HepG2 (cell line): ENCODE results near the gene SLC29A2. TPM values are rescaled to one million over a fixed set of nuclear protein-coding genes. Genes with fewer than 3 reads are reported as not detected.
A peak's percentile ranks its signal among the peaks of the same experiment; 100 is the strongest.

ENCODE experiments used
- FOXM1 ChIP-seq: sonication (generic); formaldehyde crosslinking; IDR thresholded peaks from 2 replicates; pipeline ENCODE4 v1.5.0; 2020; ENCODE audit warnings: missing genetic modification reagents
- FOXP1 ChIP-seq, 2 experiments: fragments of 450-650 bp in 1 of 2; IDR thresholded peaks; 2 replicates each; pipeline ENCODE4 v1.6.1; 2017 to 2018; ENCODE audit warnings: antibody characterized with exemption in 1 of 2
- HDAC1 ChIP-seq: sonication (generic); formaldehyde crosslinking; IDR thresholded peaks from 2 replicates; pipeline ENCODE4 v1.5.1; 2020; ENCODE audit warnings: mild to moderate bottlenecking, missing genetic modification reagents
- MEF2D ChIP-seq: sonication (generic); formaldehyde crosslinking; IDR thresholded peaks from 2 replicates; pipeline ENCODE4 v1.5.1; 2020; ENCODE audit warnings: mild to moderate bottlenecking, missing genetic modification reagents
- MTF2 ChIP-seq: sonication (generic); formaldehyde crosslinking; IDR thresholded peaks from 2 replicates; pipeline ENCODE4 v1.5.0; 2020; ENCODE audit warnings: missing genetic modification reagents, borderline replicate concordance
- NFE2L1 ChIP-seq: sonication (generic); formaldehyde crosslinking; IDR thresholded peaks from 2 replicates; pipeline ENCODE4 v1.4.0; 2020; ENCODE audit warnings: missing genetic modification reagents, mild to moderate bottlenecking, borderline replicate concordance
- RXRB ChIP-seq: IDR thresholded peaks from 2 replicates; pipeline ENCODE4 v1.6.1; 2016; ENCODE audit warnings: borderline replicate concordance, missing genetic modification reagents, missing compliant biosample characterization
- SETDB1 ChIP-seq: sonication (generic); formaldehyde crosslinking; IDR thresholded peaks from 2 replicates; pipeline ENCODE4 v1.5.1; 2020; ENCODE audit warnings: missing genetic modification reagents, mild to moderate bottlenecking, borderline replicate concordance
- SMAD1 ChIP-seq: sonication (generic); formaldehyde crosslinking; IDR thresholded peaks from 2 replicates; pipeline ENCODE4 v1.4.0; 2020; ENCODE audit warnings: missing genetic modification reagents, low read depth, mild to moderate bottlenecking, borderline replicate concordance
- SSRP1 ChIP-seq: IDR thresholded peaks from 2 replicates; pipeline ENCODE4 v1.6.1; 2016; ENCODE audit warnings: control low read depth
- ZNF101 ChIP-seq: sonication (generic); formaldehyde crosslinking; IDR thresholded peaks from 2 replicates; pipeline ENCODE4 v1.4.0; 2020; ENCODE audit warnings: mild to moderate bottlenecking, low read depth, missing genetic modification reagents, borderline replicate concordance
- ZNF570 ChIP-seq: sonication (generic); formaldehyde crosslinking; IDR thresholded peaks from 2 replicates; pipeline ENCODE4 v1.4.0; 2020; ENCODE audit warnings: mild to moderate bottlenecking, missing genetic modification reagents, borderline replicate concordance
- polyA plus RNA-seq, 8 experiments: library from polyadenylated mRNA; depleted of rRNA in 3 of 8; stranded (reverse) in 7 of 8; unstranded in 1 of 8; fragments of >200 nt; fragmentation: Illumina TruSeq in 4 of 8; extraction: Trizol in 4 of 8; gene quantifications; 2 replicates each; pipeline versions ENCODE4 v1.2.1 to v1.2.3, GENCODE V29; 2011 to 2016; ENCODE audit warnings: low read depth in 4 of 8, missing spikeins in 1 of 8, mixed read lengths in 1 of 8; ENCODE audit not compliant: insufficient read depth in 1 of 8
- total RNA-seq, 5 experiments: library from RNA; depleted of rRNA; stranded (reverse); fragments of >200 nt; fragmentation: Illumina TruSeq; extraction: Trizol; gene quantifications; 2 replicates each; pipeline ENCODE4 v1.2.3, GENCODE V29; 2016; ENCODE audit warnings: low read depth in 1 of 5
- TF ChIP-seq, protein P1 (sequence below): sonication (generic); formaldehyde crosslinking; conservative IDR thresholded peaks from 2 replicates; pipeline ENCODE4 v1.8.0; 2022; ENCODE audit warnings: low read depth, missing genetic modification reagents
- TF ChIP-seq, protein P2 (sequence below): sonication (generic); formaldehyde crosslinking; IDR thresholded peaks from 2 replicates; pipeline ENCODE4 v1.5.1; 2020; ENCODE audit warnings: mild to moderate bottlenecking, missing genetic modification reagents
- TF ChIP-seq, protein P3 (sequence below): sonication (generic); formaldehyde crosslinking; IDR thresholded peaks from 2 replicates; pipeline ENCODE4 v1.4.0; 2020; ENCODE audit warnings: missing genetic modification reagents
- TF ChIP-seq, protein P4 (sequence below): sonication (generic); formaldehyde crosslinking; IDR thresholded peaks from 2 replicates; pipeline ENCODE4 v1.4.0; 2020; ENCODE audit warnings: missing genetic modification reagents, mild to moderate bottlenecking, borderline replicate concordance

The SLC29A2 gene
- total and polyA plus RNA-seq, 2 of the 13 experiments (the other 11 are each of a cell fraction or from before 2014, with no cell fraction given) = 0.63 to 0.66 TPM

DNA sequence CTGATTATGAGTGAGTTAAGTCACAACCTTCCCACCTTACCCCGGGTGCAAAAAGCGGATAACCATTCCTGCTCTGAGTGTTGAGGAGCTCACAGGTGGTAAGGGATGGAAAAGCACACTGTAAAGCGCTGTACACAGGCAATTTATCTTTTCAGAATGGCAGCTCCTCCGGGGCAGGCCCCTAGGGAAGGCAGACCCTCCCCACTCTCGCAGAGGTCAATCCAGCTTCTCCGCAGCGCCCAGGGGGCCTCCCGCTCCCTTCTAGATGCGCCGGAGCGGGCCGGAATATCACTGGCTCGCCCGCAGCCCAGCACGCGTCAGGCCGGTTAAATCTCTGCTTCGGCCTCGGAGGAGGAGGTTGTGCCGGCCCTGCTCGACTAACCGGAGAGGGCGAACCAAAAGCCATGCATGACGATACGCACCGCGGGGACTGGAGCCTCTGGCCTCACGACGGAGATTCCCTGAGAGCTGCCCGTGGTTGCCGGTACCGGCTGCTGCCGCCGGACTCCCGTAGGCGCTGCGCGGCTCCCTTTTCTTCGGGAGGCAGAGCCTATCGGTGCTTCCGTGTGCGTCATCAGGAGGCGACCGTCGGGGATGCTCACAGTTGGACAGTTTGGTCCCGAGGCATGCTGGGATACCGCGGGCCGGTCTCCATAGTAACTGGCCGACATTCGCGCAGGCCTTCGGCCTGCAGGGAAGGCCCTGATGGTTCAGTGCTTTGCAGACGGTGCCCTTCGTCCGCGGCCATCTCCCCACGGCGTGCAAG, 26.8 kb downstream of the SLC29A2 start, which contains the start of gene BRMS1 (continued):
- TF ChIP-seq NFE2L1 (no peak), ZNF101 (CRISPR knock-in tag) (no peak; the same call in 1 of the 2 replicates), MEF2D (CRISPR knock-in tag) (peak; percentile 64; the same call in 1 of the 2 replicates), ZNF570 (CRISPR knock-in tag) (no peak), FOXM1 (CRISPR knock-in tag) (no peak), SETDB1 (no peak), RXRB (CRISPR knock-in tag) (no peak), HDAC1 (CRISPR knock-in tag) (peak; percentile 99), FOXP1 (IDR thresholded peaks at IDR 0.05) (no peak), FOXP1 (CRISPR knock-in tag; IDR thresholded peaks at IDR 0.05) (no peak), MTF2 (CRISPR knock-in tag) (no peak), SMAD1 (CRISPR knock-in tag) (peak; percentile 87; the same call in 1 of the 2 replicates), SSRP1 (CRISPR knock-in tag) (no peak)
- TF ChIP-seq, protein P1, sequence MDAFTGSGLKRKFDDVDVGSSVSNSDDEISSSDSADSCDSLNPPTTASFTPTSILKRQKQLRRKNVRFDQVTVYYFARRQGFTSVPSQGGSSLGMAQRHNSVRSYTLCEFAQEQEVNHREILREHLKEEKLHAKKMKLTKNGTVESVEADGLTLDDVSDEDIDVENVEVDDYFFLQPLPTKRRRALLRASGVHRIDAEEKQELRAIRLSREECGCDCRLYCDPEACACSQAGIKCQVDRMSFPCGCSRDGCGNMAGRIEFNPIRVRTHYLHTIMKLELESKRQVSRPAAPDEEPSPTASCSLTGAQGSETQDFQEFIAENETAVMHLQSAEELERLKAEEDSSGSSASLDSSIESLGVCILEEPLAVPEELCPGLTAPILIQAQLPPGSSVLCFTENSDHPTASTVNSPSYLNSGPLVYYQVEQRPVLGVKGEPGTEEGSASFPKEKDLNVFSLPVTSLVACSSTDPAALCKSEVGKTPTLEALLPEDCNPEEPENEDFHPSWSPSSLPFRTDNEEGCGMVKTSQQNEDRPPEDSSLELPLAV = no peak
- TF ChIP-seq, protein P2, sequence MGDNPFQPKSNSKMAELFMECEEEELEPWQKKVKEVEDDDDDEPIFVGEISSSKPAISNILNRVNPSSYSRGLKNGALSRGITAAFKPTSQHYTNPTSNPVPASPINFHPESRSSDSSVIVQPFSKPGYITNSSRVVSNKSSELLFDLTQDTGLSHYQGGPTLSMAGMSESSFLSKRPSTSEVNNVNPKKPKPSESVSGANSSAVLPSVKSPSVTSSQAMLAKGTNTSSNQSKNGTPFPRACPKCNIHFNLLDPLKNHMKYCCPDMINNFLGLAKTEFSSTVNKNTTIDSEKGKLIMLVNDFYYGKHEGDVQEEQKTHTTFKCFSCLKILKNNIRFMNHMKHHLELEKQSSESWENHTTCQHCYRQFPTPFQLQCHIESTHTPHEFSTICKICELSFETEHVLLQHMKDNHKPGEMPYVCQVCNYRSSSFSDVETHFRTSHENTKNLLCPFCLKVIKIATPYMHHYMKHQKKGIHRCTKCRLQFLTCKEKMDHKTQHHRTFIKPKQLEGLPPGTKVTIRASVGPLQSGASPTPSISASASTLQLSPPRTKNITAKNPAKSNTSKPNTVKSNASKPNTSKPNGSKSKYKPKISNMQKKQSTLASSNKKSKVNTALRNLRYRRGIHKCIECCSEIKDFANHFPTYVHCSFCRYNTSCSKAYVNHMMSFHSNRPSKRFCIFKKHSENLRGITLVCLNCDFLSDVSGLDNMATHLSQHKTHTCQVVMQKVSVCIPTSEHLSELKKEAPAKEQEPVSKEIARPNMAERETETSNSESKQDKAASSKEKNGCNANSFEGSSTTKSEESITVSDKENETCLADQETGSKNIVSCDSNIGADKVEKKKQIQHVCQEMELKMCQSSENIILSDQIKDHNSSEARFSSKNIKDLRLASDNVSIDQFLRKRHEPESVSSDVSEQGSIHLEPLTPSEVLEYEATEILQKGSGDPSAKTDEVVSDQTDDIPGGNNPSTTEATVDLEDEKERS (CRISPR knock-in tag) = no peak
- TF ChIP-seq, protein P3, sequence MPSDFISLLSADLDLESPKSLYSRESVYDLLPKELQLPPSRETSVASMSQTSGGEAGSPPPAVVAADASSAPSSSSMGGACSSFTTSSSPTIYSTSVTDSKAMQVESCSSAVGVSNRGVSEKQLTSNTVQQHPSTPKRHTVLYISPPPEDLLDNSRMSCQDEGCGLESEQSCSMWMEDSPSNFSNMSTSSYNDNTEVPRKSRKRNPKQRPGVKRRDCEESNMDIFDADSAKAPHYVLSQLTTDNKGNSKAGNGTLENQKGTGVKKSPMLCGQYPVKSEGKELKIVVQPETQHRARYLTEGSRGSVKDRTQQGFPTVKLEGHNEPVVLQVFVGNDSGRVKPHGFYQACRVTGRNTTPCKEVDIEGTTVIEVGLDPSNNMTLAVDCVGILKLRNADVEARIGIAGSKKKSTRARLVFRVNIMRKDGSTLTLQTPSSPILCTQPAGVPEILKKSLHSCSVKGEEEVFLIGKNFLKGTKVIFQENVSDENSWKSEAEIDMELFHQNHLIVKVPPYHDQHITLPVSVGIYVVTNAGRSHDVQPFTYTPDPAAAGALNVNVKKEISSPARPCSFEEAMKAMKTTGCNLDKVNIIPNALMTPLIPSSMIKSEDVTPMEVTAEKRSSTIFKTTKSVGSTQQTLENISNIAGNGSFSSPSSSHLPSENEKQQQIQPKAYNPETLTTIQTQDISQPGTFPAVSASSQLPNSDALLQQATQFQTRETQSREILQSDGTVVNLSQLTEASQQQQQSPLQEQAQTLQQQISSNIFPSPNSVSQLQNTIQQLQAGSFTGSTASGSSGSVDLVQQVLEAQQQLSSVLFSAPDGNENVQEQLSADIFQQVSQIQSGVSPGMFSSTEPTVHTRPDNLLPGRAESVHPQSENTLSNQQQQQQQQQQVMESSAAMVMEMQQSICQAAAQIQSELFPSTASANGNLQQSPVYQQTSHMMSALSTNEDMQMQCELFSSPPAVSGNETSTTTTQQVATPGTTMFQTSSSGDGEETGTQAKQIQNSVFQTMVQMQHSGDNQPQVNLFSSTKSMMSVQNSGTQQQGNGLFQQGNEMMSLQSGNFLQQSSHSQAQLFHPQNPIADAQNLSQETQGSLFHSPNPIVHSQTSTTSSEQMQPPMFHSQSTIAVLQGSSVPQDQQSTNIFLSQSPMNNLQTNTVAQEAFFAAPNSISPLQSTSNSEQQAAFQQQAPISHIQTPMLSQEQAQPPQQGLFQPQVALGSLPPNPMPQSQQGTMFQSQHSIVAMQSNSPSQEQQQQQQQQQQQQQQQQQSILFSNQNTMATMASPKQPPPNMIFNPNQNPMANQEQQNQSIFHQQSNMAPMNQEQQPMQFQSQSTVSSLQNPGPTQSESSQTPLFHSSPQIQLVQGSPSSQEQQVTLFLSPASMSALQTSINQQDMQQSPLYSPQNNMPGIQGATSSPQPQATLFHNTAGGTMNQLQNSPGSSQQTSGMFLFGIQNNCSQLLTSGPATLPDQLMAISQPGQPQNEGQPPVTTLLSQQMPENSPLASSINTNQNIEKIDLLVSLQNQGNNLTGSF (CRISPR knock-in tag) = no peak
- TF ChIP-seq, protein P4, sequence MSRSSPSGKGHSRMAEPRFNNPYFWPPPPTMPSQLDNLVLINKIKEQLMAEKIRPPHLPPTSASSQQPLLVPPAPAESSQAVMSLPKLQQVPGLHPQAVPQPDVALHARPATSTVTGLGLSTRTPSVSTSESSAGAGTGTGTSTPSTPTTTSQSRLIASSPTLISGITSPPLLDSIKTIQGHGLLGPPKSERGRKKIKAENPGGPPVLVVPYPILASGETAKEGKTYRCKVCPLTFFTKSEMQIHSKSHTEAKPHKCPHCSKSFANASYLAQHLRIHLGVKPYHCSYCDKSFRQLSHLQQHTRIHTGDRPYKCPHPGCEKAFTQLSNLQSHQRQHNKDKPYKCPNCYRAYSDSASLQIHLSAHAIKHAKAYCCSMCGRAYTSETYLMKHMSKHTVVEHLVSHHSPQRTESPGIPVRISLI (CRISPR knock-in tag) = peak; percentile 25; the same call in 1 of the 2 replicates
